A673 (cell line): ENCODE data around the gene SND1. TPM values are rescaled to one million over a fixed set of nuclear protein-coding genes. Genes with fewer than 3 reads are reported as not detected.

Experiments used
- BruUV-seq: library from RNA; stranded (reverse); fragments of 400-500 nt; replicated peaks from 2 replicates; lab custom pipeline; 2021; lab: Mats Ljungman, UMichigan
- CTCF ChIA-PET: fragments of 300-600 bp; sonication (Branson Sonifier 250); formaldehyde crosslinking; loops from one replicate; lab custom pipeline; 2022; ENCODE audit warnings: antibody characterized with exemption; lab: Charles Lee
- POLR2A ChIA-PET: fragments of 300-600 bp; sonication (Branson Sonifier 250); formaldehyde crosslinking; loops from one replicate; lab custom pipeline; 2022; ENCODE audit warnings: antibody characterized with exemption; ENCODE audit not compliant: low non-redundant PET; lab: Charles Lee
- DNase-seq: peaks from one replicate; pipeline ENCODE4 v3.0.0-alpha.2; 2015; ENCODE audit warnings: low spot score
- H3K27ac ChIP-seq: fragments of 200-600 bp; sonication (generic); 2 replicates; pipeline ENCODE4 v1.5.1; 2016; ENCODE audit warnings: mixed run types, low read depth, mild to moderate bottlenecking, mixed read lengths, antibody characterized with exemption, low read length; ENCODE audit not compliant: poor library complexity, severe bottlenecking
- H3K27me3 ChIP-seq: fragments of 200-600 bp; sonication (generic); replicated peaks from 2 replicates; pipeline ENCODE4 v1.6.1; 2017; ENCODE audit warnings: mixed run types, low read depth, mild to moderate bottlenecking, mixed read lengths, antibody characterized with exemption, low read length; ENCODE audit not compliant: insufficient read depth, poor library complexity
- H3K36me3 ChIP-seq: fragments of 200-600 bp; sonication (generic); 2 replicates; pipeline ENCODE4 v1.6.1; 2016; ENCODE audit warnings: mixed run types, mild to moderate bottlenecking, mixed read lengths, antibody characterized with exemption, low read length; ENCODE audit not compliant: insufficient read depth, poor library complexity, severe bottlenecking
- H3K4me1 ChIP-seq: fragments of 200-600 bp; sonication (generic); 2 replicates; pipeline ENCODE4 v1.6.1; 2017; ENCODE audit warnings: mixed run types, mild to moderate bottlenecking, mixed read lengths, antibody characterized with exemption, low read length; ENCODE audit not compliant: insufficient read depth, poor library complexity, severe bottlenecking
- H3K4me3 ChIP-seq: fragments of 200-600 bp; sonication (generic); 2 replicates; pipeline ENCODE4 v1.5.1; 2016; ENCODE audit warnings: low read depth, mixed run types, mild to moderate bottlenecking, mixed read lengths, low read length; ENCODE audit not compliant: poor library complexity, severe bottlenecking
- H3K9me3 ChIP-seq: fragments of 200-600 bp; sonication (generic); 2 replicates; pipeline ENCODE4 v1.6.1; 2016; ENCODE audit warnings: mixed run types, low read depth, mild to moderate bottlenecking, mixed read lengths, antibody characterized with exemption, low read length; ENCODE audit not compliant: poor library complexity, severe bottlenecking
- EZH2 ChIP-seq: fragments of 200-600 bp; sonication (generic); IDR thresholded peaks from 2 replicates; pipeline ENCODE4 v1.6.1; 2017; ENCODE audit warnings: borderline replicate concordance, low read depth, mild to moderate bottlenecking, mixed read lengths, antibody characterized with exemption, low read length; ENCODE audit not compliant: poor library complexity, severe bottlenecking
- intact Hi-C: fragments of 100-400 bp; cut with micrococcal nuclease; formaldehyde crosslinking; loops from one replicate; pipeline ENCODE4 v1.10.0; 2022; ENCODE audit not compliant: unreplicated experiment
- total RNA-seq: library from RNA; stranded (reverse); gene quantifications from 2 replicates; pipeline ENCODE4 v1.2.3, GENCODE V29; 2021
- TF ChIP-seq, protein P1 (sequence below): fragments of 300-800, 200-600 bp; sonication (generic); conservative IDR thresholded peaks from 2 replicates; pipeline ENCODE4 v1.5.1; 2017; ENCODE audit warnings: low read depth, mild to moderate bottlenecking, antibody characterized with exemption, low read length, moderate library complexity, mixed read lengths

SND1 gene
- total RNA-seq, 1 experiment from 2014 or later, result 177 TPM

DNA sequence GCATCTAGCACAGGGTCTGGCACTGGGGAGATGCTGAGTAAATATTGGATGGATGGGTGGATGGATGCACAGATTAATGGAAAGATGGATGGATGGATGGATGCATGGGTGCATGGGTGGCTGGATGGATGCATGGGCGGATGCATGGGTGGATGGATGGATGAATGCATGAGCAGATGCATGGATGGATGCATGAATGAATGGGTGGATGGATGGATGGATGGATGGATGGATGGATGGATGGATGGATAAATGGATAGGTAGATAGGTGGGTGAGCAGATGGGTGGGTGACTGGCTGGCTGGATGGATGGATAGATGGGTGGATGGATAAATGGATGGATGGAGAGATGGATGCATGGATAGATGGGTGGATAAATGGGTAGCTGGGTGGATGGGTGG lies 39.7 kb upstream of the SND1 start:
- TF ChIP-seq, protein P1, sequence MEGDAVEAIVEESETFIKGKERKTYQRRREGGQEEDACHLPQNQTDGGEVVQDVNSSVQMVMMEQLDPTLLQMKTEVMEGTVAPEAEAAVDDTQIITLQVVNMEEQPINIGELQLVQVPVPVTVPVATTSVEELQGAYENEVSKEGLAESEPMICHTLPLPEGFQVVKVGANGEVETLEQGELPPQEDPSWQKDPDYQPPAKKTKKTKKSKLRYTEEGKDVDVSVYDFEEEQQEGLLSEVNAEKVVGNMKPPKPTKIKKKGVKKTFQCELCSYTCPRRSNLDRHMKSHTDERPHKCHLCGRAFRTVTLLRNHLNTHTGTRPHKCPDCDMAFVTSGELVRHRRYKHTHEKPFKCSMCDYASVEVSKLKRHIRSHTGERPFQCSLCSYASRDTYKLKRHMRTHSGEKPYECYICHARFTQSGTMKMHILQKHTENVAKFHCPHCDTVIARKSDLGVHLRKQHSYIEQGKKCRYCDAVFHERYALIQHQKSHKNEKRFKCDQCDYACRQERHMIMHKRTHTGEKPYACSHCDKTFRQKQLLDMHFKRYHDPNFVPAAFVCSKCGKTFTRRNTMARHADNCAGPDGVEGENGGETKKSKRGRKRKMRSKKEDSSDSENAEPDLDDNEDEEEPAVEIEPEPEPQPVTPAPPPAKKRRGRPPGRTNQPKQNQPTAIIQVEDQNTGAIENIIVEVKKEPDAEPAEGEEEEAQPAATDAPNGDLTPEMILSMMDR, result no peak
- TF ChIP-seq EZH2, result no peak
- Histone ChIP-seq H3K9me3 (no peaks in the 10 kb centered on the region), H3K36me3 (no peaks in the 10 kb centered on the region), H3K27me3 (peaks cover 28% of the 10 kb centered on the region), H3K4me1 (no peaks in the 10 kb centered on the region), H3K27ac (no peak overlapping the region), H3K4me3 (no peak overlapping the region)
- ChIA-PET CTCF (no interaction called here), POLR2A (no interaction called here)
- intact Hi-C loops, result no loop called here
- BruUV-seq, result no TSS peak
- DNase-seq, result no peak

DNA sequence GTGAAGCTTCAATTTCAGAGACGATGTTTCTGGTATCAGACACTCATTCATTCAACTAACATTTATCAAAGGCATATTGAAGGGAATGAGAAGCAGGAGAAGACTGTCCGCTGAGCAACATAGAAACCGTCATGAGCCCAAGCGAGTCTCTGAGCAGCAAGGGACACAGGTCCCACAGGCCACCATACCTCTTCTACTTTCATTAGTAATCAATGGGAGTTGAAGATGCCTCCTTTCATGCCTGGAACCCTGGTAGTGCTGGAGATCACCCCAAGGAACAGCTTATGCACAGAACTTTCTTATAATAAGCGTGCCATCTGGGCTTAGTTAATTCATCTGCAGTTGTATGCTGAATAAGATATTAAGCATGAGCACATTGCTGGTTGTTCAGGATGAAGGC lies 35.3 kb upstream of the SND1 start:
- Histone ChIP-seq H3K27ac (no peak overlapping the region), H3K36me3 (no peaks in the 10 kb centered on the region), H3K4me3 (no peak overlapping the region), H3K9me3 (no peaks in the 10 kb centered on the region), H3K27me3 (peaks cover 73% of the 10 kb centered on the region), H3K4me1 (no peaks in the 10 kb centered on the region)
- no TSS peak for BruUV-seq
- no peak for TF ChIP-seq EZH2
- TF ChIP-seq, protein P1, result no peak
- ChIA-PET POLR2A (interaction anchor here (0.6 kb wide), 1 partner anchor 188 kb away, joined by 7 read pairs; no protein-coding TSS in a partner anchor), CTCF (no interaction called here)
- intact Hi-C loops, result no loop called here
- DNase-seq, result no peak

DNA sequence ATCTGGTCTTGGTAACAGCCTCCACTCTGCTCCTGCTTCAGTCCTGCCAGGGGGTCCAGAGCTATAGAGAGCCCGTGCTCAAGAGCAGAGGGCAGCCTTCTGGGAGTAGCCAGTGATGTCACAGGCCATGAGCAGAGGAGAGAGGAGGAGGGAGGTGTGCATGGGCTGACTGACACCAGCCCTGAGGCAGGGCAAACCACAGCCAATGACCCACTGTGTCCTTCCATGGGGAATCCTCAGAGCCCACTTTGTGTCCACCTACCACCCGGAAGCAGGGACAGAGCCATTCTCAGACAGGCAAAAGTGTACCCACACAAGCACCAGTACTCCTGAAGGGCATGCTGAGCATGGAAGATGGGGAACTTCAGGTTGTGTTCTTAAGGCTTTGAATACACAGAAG lies 34.0 kb upstream of the SND1 start, which contains the start of gene PAX4:
Gene PAX4 (minus strand): TSS at position 101 of the 400 bp plus-strand sequence. CDS start 2,214 bp downstream, outside the sequence.
- no peaks in the 10 kb centered on the region for H3K4me1 ChIP-seq
- intact Hi-C loops, result no loop called here
- no TSS peak for BruUV-seq
- ChIA-PET CTCF (no interaction called here), POLR2A (no interaction called here)
- no peaks in the 10 kb centered on the region for H3K36me3 ChIP-seq
- no peaks in the 10 kb centered on the region for H3K9me3 ChIP-seq
- H3K27ac ChIP-seq, result no peak within 1 kb of the TSS
- no peak for DNase-seq
- no peak within 1 kb of the TSS for H3K4me3 ChIP-seq
- H3K27me3 ChIP-seq, result peaks cover 86% of the 10 kb centered on the region
- TF ChIP-seq, protein P1, result no peak
